C1 segment of cervical spinal cord (tissue), 14 donors: ENCODE data around the gene TTC36.
"Not testable (repeated sequence)": the region's sequence is repeated elsewhere in the genome, so short reads cannot be mapped to it uniquely, and the experiment has no call there.

Source experiments
- DNase-seq, 14 donors: peaks; one replicate each; lab custom pipeline; 2025; lab: John Stamatoyannopoulos, UW

Gene TTC36

DNA sequence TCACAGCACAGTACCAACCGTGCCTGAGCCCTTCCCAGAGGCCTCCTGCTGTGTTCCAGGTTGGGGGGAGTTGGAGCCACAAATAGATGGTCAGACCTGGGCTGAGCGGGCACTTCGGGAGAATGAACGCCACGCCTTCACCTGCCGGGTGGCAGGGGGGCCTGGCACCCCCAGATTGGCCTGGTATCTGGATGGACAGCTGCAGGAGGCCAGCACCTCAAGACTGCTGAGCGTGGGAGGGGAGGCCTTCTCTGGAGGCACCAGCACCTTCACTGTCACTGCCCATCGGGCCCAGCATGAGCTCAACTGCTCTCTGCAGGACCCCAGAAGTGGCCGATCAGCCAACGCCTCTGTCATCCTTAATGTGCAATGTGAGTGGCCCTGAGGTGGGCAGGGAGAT lies 4.8 kb downstream of the TTC36 start:
- no peak for DNase-seq

- DNase-seq = no peak
Measured at GRCh38 chr11:118532852-118533768, 5.8 kb downstream of the TTC36 start.

GRCh38 chr11:118533769-118534729 lies 6.8 kb downstream of the TTC36 start:
- peak in 9 of 14 donors; percentile 8 to 46 (median 25) for DNase-seq

- no peak for DNase-seq
Measured at GRCh38 chr11:118535261-118535660, 8.0 kb downstream of the TTC36 start.

DNA sequence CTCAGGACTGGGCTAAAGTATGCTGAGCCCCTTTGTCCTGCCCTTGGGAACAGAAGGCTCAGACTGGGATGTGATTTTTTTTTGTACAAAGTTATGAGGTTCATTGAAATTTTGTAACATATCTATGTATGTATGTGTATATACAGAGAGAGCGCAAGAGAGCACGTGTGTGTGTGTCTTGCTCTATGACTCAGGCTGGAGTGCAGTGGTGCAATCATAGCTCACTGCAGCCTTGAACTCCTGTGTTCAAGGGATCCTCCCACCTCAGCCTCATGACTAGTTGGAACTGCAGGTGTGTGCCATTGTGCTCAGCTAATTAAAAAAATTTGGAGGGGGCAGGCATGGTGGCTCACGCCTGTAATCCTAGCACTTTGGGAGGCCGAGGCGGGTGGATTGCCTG lies 9.5 kb downstream of the TTC36 start:
- no peak for DNase-seq

DNA sequence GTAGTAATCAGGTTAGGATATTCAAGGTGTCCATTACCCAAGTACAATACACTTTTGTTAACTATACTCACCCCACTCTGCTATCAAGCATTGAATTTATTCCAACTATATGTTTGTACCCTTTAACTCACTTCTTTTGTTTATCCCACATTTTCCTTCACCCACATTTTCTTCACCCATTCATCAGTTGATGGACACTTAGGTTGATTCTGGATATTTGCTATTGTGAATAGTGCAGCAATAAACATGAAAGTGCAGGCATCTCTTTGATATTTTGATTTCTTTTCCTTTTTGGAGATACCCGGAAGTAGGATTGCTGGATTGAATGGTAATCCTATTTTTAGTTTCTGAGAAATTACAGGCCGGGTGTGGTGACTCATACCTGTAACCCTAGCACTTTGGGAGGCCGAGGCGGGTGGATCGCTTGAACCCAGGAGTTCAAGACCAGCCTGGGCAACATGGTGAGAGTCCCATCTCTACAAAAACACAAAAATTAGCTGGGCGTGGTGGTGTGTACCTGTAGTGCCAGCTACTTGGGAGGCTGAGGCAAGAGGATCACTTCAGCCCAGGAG lies 10.2 kb downstream of the TTC36 start:
- no peak for DNase-seq

GRCh38 chr11:118544010-118544646 lies 16.9 kb downstream of the TTC36 start:
- no peak for DNase-seq

- no peak for DNase-seq
Measured at GRCh38 chr11:118544647-118545010, 17.4 kb downstream of the TTC36 start.

- DNase-seq = no peak
Measured at GRCh38 chr11:118545533-118545932, 18.3 kb downstream of the TTC36 start.

- no peak for DNase-seq
Measured at GRCh38 chr11:118547132-118547531, 19.9 kb downstream of the TTC36 start.

GRCh38 chr11:118552341-118552740 lies 25.1 kb downstream of the TTC36 start:
- no peak for DNase-seq

DNA sequence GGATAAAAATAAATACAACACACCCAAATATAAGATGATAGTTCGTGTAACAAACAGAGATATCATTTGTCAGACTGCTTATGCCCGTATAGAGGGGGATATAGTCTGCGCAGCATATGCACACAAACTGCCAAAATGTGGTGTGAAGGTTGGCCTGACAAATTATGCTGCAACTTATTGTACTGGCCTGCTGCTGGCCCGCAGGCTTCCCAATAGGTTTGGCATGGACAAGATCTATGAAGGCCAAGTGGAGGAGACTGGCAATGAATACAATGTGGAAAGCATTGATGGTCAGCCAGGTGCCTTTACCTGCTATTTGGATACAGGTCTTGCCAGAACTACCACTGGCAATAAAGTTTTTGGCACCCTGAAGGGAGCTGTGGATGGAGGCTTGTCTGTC lies 33.5 kb downstream of the TTC36 start:
- no peak for DNase-seq

- peak in 4 of 14 donors; percentile 1 to 17 (median 10) for DNase-seq
Measured at GRCh38 chr11:118565051-118565450, 37.8 kb downstream of the TTC36 start.

- no peak for DNase-seq
Measured at GRCh38 chr11:118569670-118570069, 42.4 kb downstream of the TTC36 start.

DNA sequence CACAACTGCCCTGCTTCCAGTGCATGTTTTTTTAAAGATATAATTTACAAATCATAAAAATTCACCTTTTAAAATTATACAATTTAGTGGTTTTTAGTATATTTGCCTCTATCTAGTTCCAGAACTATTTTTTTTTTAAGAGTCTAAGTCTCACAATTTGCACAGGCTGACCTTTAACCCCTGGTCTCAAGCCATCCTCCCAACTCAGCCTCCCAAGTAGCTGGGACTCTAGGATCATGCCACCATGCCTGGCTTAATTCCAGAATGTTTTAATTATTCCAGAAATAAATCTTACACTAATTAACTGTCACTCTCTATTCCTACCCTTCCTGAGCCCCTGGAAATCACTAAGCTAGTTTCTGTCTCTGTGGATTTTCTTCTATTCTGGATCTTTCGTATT lies 43.5 kb downstream of the TTC36 start:
- DNase-seq = no peak

DNA sequence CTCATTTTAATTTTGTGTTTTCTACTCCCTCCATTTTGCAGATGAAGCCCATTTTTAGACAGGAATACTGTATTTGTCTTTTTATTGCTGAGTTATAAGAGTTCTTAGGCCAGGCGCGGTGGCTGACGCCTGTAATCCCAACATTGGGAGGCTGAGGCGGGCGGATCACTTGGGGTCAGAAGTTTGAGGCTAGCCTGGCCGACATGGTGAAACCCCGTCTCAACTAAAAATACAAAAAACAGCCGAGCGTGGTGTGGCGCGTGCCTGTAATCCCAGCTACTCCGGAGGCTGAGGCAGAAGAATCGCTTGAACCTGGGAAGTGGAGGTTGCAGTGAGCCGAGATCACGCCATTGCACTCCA lies 44.4 kb downstream of the TTC36 start:
- DNase-seq = peak in 1 of 14 donors; percentile 20

DNA sequence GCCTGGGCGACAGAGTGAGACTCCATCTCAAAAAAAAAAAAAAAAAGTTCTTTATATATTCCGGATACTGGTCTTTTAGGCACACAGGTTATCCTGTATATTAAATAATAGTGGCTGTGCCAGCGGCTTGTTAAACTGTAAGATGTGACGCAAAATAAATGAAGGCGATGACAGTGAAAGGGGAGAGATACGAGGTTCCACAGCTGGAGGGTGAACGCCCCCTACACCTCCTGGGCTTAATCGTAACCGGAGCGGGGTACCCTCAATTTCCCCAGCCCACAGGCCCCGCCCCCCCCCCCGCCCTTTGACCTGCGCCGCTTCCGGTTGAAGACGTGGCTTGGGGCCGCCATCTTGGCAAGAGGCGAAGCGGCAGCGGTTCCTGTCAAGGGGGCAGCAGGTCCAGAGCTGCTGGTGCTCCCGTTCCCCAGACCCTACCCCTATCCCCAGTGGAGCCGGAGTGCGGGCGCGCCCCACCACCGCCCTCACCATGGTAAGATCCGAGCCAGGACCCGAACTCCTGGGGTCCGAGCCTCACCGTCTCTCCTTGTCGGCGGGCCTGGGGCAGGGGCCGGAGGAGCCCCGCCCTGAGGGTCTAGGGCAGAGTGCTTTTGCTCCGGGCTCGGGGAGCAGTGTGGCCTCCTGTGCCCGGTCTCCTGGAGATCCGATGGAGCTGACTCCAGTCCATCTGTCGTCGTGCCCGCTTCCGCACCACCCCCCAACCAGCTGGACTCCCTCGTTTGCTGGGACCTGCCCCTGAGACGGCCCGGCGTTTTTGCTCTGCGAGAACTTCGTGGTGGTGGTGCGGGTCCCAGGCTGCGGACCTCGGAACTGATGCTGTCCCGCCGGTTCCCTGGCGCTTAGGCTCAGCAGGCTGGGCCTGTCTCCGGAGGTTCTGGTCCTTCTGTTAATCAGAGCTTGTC lies 45.0 kb downstream of the TTC36 start, which contains the start of gene ARCN1:
Gene ARCN1, plus strand, starts transcription at position 349 of the 920 bp plus-strand sequence. Its CDS starts 139 bp downstream, at position 488.
- peak; percentile 30 to 82 (median 72) for DNase-seq

GRCh38 chr11:118572981-118573550 lies 45.8 kb downstream of the TTC36 start:
- DNase-seq = peak in 2 of 14 donors; percentile 31 to 35

- DNase-seq = no peak
Measured at GRCh38 chr11:118574636-118575035, 47.4 kb downstream of the TTC36 start.

GRCh38 chr11:118577995-118578394 lies 50.7 kb downstream of the TTC36 start:
- not testable (repeated sequence) for DNase-seq
